Measurements from ENCODE around the gene GALNT2.

The GALNT2 gene

DNA sequence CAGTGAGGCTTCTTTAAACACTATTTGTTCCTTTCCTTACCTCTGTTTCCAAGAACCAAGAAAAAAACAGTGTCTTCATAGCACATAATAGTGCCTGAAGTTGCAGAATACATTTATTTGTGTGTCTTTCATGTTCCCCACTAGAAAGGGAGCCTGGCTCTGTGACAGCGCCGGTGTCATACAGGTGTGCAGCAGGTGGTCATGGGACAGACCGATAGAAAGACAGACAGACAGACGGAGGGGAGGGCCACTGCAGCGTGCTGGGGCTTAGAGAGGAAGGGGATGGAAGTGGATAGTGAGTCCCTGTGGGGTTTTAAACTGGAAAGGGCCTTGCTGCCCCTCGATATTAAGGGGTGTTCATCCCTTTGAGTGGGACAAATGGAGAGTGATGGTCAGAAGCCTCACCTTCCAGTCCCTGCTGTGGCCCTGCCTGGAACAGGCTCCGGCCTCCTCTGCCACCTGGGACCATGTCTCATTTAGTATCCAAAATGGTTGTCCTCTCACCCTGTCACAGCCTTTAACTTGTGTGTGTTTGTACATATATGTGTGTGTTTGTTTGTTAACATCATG lies 206.2 kb downstream of the GALNT2 start:
- in situ Hi-C loops (cut with MboI; ENCODE audit: low pct_unique_long_range_greater_than_20kb, low sequenced_read_pairs), result no loop called here
- no peak for DNase-seq

- in situ Hi-C loops (cut with MboI; ENCODE audit: low pct_unique_long_range_greater_than_20kb, low sequenced_read_pairs), result no loop called here
Observed at GRCh38 chr1:230274254-230274653, 207.2 kb downstream of the GALNT2 start.

DNA sequence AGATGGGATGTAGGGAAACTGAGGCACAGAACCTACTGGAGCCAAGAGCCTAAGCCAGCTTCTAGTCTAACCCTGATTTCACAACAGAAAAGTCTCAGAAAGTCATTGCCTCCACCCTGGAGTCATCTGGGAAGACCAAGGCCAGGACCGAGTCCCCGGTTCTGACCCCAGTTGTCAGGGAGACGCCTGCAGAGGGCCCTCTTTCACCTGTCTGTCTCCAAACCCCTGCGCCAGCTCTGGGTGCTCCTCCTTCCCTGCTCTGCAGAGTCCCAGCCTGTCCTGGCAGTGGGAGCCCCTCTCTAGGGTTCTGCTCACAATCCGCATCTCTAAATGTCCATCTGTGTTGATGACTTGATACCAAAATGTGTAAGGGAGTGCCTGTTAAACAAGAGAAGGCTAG lies 209.4 kb downstream of the GALNT2 start:
- in situ Hi-C loops (cut with MboI; ENCODE audit: low pct_unique_long_range_greater_than_20kb, low sequenced_read_pairs), result no loop called here
- DNase-seq, result no peak

More at GRCh38 chr1:230274254-230274653, 207.2 kb downstream of the GALNT2 start:
- DNase-seq, result peak; percentile 78

- DNase-seq, result no peak
- in situ Hi-C loops (cut with MboI; ENCODE audit: low pct_unique_long_range_greater_than_20kb, low sequenced_read_pairs), result no loop called here
Observed at GRCh38 chr1:230277201-230278025, 210.4 kb downstream of the GALNT2 start.

DNA sequence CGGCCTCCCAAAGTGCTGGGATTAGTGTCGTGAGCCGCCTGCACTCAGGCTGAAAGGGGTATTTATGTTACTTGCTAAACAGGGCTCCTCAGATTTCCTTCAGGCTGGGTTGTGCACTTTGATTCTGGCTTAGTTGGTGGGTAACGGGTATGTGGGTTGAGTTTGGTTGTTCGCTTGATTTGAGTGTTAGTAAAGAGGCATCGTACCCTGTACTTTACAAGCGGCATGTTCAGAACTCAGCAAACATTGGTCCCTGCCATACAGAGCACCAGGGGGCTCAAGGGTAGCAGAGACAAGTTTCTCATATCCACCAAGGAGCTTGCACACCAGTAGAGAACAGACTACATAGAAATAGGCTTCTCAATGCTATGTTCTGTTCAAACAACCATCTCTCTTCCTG lies 211.3 kb downstream of the GALNT2 start:
- in situ Hi-C loops (cut with MboI; ENCODE audit: low pct_unique_long_range_greater_than_20kb, low sequenced_read_pairs), result no loop called here
- DNase-seq, result no peak

- in situ Hi-C loops (cut with MboI; ENCODE audit: low pct_unique_long_range_greater_than_20kb, low sequenced_read_pairs), result no loop called here
Observed at GRCh38 chr1:230278871-230279582, 212.0 kb downstream of the GALNT2 start.

GRCh38 chr1:230279583-230279945 lies 212.5 kb downstream of the GALNT2 start:
- in situ Hi-C loops (cut with MboI; ENCODE audit: low pct_unique_long_range_greater_than_20kb, low sequenced_read_pairs), result no loop called here
- DNase-seq, result no peak

More at GRCh38 chr1:230278871-230279582, 212.0 kb downstream of the GALNT2 start:
- DNase-seq, result no peak

- in situ Hi-C loops (cut with MboI; ENCODE audit: low pct_unique_long_range_greater_than_20kb, low sequenced_read_pairs), result no loop called here
- no peak for DNase-seq
Observed at GRCh38 chr1:230280054-230280795, 213.2 kb downstream of the GALNT2 start.

DNA sequence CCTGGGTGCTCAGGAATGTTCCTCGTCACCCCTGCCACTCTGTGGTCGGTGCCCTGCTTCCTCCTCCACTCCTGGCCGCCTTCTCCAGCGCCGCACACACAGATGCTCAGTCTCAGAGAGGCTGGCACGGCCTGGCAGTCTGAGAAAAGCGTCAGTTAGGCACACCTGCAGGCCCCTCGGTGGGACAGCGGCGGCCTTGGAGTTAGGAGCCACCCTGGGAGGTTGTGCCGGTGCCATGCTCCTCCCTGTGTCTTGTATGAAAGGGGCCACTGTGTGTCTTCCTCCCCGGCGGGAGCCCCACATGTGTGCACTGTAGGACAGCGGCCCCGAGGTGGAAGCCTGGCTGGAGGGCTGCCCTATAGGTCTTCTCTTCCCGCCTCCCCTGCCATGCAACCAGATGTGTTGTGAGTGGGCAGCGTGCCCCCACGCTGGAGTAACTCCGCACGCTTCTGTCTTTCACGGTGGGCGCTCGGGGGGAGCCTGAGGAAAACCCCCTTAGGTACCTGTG lies 213.9 kb downstream of the GALNT2 start:
- no peak for DNase-seq
- in situ Hi-C loops (cut with MboI; ENCODE audit: low pct_unique_long_range_greater_than_20kb, low sequenced_read_pairs), result no loop called here

DNA sequence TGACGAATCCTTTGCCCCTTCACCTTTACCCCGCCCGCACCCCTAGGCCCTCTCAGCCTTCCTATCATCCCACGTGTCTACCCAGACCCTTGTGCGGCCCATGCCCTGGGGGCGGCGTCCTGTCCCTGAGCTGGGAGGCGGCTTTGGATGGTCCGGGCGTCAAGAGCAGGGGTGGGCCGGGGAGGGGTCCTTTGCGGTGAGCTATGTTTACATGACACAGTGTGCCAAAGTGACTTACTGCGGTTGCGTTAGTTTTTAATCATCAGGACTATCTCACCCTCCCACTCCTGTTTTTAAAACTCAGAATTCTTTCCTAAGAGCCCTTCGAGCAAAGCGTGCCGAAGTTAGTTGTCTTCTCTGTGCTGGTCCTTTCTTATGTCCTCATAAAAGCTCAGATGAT lies 214.5 kb downstream of the GALNT2 start:
- DNase-seq, result peak; percentile 59
- in situ Hi-C loops (cut with MboI; ENCODE audit: low pct_unique_long_range_greater_than_20kb, low sequenced_read_pairs), result no loop called here

DNA sequence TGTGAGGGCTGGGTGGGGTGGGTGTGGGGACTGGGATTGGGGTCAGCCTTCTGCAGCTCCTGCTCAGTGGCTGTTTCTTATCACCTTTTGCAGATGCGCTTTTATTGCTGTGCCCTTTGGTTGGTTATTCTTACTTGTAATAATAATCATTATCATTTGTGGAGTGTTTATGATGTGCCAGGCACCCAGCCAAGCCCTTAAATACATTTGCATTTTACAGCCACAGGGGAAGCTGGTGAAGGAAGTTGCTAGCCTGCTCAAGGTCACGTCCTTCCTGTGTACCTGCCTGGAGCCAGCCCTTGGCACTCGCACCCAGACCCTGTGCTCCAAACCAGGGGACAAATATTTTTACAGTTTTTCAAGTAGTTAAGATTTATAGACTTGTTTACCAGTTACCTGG lies 215.1 kb downstream of the GALNT2 start:
- DNase-seq, result peak; percentile 62
- in situ Hi-C loops (cut with MboI; ENCODE audit: low pct_unique_long_range_greater_than_20kb, low sequenced_read_pairs), result no loop called here

DNA sequence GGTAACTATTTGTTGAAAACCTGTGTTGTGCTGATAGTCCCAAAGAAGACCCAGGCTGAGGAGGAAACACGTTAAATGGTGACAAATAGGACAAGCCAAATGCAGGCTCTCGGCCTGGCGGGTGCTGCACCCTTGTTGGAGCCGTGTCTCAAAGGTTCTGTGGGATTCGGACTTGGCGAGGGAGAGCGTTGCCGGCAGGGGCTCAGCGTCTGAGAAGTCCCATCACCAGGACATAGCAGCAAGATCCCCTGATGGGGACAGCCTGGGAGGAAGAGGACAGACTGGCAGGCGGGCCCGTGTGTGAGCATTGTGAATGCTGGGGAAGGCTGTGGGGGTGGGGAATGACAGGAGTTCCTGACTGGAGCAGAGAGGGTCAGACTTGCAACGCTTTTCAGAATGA lies 216.6 kb downstream of the GALNT2 start:
- no peak for DNase-seq
- in situ Hi-C loops (cut with MboI; ENCODE audit: low pct_unique_long_range_greater_than_20kb, low sequenced_read_pairs), result no loop called here

DNA sequence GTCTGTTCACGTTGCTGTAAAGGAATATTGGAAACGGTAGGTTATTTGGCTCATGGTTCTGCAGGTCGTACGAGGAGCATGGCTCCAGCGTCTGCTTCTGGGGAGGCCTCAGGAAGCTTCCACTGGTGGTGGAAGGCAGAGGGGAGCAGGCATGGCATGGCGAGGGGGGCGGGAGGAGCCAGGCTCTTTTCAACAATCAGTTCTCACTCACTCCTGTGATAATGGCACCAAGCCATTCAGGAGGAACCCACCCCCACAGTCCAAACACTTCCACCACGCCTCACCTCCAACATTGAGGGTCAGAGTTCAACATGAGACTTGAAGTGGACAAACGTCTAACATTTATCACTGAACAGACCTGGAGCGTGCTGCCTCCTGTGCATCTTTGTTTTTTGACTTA lies 217.9 kb downstream of the GALNT2 start:
- DNase-seq, result no peak
- in situ Hi-C loops (cut with MboI; ENCODE audit: low pct_unique_long_range_greater_than_20kb, low sequenced_read_pairs), result no loop called here

DNA sequence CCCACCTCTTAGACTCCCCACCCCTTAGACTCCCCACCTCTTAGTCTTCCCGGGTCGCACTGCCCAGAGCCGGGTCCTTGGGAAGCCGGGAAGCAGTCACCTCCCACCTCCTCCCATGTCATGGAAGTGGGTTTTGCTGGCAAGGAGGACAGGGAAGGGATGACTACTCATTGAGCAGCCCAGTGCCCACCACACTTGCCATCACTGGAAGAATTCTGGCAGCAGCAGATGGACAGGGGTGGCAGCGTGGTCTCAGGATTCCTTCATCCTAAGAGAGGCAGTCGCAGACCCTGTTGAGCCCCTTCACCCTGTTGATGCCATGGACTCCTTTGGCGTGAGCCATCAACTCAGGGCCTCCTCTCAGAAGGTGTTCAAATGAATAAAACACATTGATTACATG lies 218.3 kb downstream of the GALNT2 start:
- no peak for DNase-seq
- in situ Hi-C loops (cut with MboI; ENCODE audit: low pct_unique_long_range_greater_than_20kb, low sequenced_read_pairs), result no loop called here

DNA sequence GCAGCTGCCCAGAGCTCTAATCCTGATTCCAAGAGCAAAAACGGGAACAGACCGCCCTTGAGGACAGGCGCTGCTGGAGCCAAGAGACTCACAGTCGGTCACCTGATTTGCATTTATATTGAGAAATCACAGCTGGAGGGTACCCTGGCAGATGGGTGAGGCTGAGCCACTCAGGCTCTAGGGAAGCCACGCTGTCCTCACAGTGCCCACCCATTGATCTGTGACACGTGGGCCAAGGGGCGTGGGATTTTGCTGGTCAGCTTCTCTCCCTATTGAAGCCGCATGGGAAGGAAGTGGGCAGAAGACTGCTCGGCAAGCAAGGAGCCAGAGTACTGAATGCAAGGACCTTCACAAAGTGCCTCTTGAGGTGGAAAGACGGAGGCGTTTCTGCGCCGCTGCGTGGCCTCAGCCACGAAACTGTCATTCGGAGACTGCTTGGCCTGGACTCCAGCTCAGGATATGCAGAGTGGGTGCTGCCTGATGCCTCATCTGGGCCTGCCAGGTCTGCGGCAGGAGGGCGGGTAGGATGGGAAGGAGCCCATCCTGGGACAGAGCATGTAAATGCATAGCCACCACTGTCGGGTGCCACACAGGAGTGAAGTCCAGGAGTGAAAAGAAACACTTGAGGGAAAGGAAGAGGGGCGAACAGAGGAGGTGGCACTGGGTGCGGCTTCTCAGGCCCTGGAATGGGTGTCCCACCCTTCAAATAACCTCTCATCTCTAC lies 219.3 kb downstream of the GALNT2 start:
- in situ Hi-C loops (cut with MboI; ENCODE audit: low pct_unique_long_range_greater_than_20kb, low sequenced_read_pairs), result no loop called here
- no peak for DNase-seq

- in situ Hi-C loops (cut with MboI; ENCODE audit: low pct_unique_long_range_greater_than_20kb, low sequenced_read_pairs), result no loop called here
- DNase-seq, result no peak
Observed at GRCh38 chr1:230286890-230287269, 219.8 kb downstream of the GALNT2 start.

DNA sequence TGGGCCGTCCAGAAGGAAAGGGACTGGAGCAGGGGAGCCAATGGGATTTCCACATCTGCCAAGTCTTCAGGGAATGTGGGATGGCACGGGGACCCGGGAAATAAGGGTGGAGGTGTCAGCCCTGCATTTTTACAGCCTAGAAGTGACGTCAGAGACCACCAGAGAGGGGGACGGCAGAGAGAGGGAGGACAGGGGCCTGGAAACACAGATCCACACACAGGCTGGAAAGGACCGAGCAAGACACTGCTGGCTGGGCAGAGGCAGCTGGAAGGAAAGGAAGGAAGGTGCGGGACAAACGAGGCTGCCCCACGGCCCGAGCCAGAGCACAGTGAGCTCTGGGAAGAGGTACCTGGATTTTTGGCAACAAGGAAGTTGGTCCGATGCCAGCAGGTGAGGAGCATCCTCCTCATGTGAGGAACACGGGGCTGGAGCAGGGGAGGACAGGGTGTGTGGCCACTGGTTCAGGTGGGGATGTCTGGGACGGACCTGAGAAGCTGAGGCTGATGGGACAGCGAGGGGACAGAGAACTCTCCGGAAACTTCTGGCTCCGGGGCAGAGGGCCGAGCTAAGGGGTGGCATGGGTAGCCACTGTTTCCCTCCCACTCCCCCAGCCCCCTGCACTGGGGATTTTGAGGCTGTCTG lies 220.8 kb downstream of the GALNT2 start:
- no peak for DNase-seq
- in situ Hi-C loops (cut with MboI; ENCODE audit: low pct_unique_long_range_greater_than_20kb, low sequenced_read_pairs), result no loop called here

- no peak for DNase-seq
- in situ Hi-C loops (cut with MboI; ENCODE audit: low pct_unique_long_range_greater_than_20kb, low sequenced_read_pairs), result no loop called here
Observed at GRCh38 chr1:230288641-230289349, 221.8 kb downstream of the GALNT2 start.

Measured in KBM-7 (cell line).